Transverse colon (tissue), 4 donors: ENCODE results near the gene B4GALT7.

Source experiments
- POLR2AphosphoS5 ChIP-seq, 3 donors: sonication (generic); formaldehyde crosslinking; IDR thresholded peaks; one replicate each; pipeline ENCODE4 v1.6.1; 2016; ENCODE audit warnings: antibody characterized with exemption in 3 of 3
- TF ChIP-seq, protein P1 (sequence below), 5 experiments: fragments of 200-600 bp in 3 of 5; fragments of 450-650 bp in 2 of 5; sonication (generic) in 3 of 5; IDR thresholded peaks; 1 replicate in 2 of 5; 2 replicates in 3 of 5; pipeline ENCODE4 v1.5.1; 2016 to 2017; ENCODE audit warnings: antibody characterized with exemption in 5 of 5, inconsistent platforms in 3 of 5, mild to moderate bottlenecking in 2 of 5, moderate library complexity in 1 of 5

DNA sequence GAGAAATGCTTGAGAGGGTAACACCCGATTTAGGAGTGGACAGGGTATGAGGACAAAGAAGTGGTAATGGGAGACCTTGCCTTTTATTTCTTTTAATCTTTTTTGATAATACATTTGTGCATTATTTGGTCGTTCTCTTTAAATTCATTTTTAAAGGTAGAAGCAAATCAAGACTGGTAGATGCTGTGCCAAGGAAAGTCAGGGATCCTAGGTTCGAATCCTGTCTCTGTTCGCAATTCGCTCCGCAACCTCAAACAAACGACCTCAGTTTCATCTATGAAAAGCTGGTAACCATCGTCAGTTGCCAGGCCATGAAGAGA is 8.3 kb upstream of the B4GALT7 start:
- TF ChIP-seq POLR2AphosphoS5 (IDR thresholded peaks at IDR 0.05), result no peak
- TF ChIP-seq, protein P1, sequence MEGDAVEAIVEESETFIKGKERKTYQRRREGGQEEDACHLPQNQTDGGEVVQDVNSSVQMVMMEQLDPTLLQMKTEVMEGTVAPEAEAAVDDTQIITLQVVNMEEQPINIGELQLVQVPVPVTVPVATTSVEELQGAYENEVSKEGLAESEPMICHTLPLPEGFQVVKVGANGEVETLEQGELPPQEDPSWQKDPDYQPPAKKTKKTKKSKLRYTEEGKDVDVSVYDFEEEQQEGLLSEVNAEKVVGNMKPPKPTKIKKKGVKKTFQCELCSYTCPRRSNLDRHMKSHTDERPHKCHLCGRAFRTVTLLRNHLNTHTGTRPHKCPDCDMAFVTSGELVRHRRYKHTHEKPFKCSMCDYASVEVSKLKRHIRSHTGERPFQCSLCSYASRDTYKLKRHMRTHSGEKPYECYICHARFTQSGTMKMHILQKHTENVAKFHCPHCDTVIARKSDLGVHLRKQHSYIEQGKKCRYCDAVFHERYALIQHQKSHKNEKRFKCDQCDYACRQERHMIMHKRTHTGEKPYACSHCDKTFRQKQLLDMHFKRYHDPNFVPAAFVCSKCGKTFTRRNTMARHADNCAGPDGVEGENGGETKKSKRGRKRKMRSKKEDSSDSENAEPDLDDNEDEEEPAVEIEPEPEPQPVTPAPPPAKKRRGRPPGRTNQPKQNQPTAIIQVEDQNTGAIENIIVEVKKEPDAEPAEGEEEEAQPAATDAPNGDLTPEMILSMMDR (IDR thresholded peaks at IDR 0.05), result no peak
